Measurements from ENCODE around the gene PRR7.

GRCh38 chr5:177475563-177476427 lies 29.2 kb downstream of the PRR7 start:
- TF ChIP-seq CTCF (IDR thresholded peaks at IDR 0.05; ENCODE audit: poor library complexity, severe bottlenecking) (no peak), SMC3 (conservative IDR thresholded peaks at IDR 0.05; ENCODE audit: poor library complexity) (no peak)
